ENCODE measurements around the gene IFNA17. TPM values are rescaled to one million over a fixed set of nuclear protein-coding genes. Genes with fewer than 3 reads are reported as not detected.
"Not testable (repeated sequence)": the region's sequence is repeated elsewhere in the genome, so short reads cannot be mapped to it uniquely, and the experiment has no call there.

Gene IFNA17
- total RNA-seq, 4 donors from 2014 or later, result not detected

- H3K36me3 ChIP-seq, result no peaks in the 10 kb centered on the region
- no peak overlapping the region for H3K27ac ChIP-seq
- no peak for DNase-seq
- H3K4me1 ChIP-seq, result no peaks in the 10 kb centered on the region
- intact Hi-C loops (cut with DNase I), result no loop called here
- TF ChIP-seq POLR2A (IDR thresholded peaks at IDR 0.05) (no peak), CTCF (IDR thresholded peaks at IDR 0.05) (no peak)
- no peaks in the 10 kb centered on the region for H3K9me3 ChIP-seq
- no peaks in the 10 kb centered on the region for H3K27me3 ChIP-seq
- no peak overlapping the region for H3K4me3 ChIP-seq
Observed at GRCh38 chr9:21205204-21205603, 22.8 kb downstream of the IFNA17 start.

GRCh38 chr9:21202105-21202504 is 25.9 kb downstream of the IFNA17 start, which contains the start of gene IFNA7:
TSS of gene IFNA7 (minus strand) at chr9:21202205. CDS start at chr9:21202165, 40 bp downstream.
- H3K27ac ChIP-seq; H3K9me3 ChIP-seq; H3K27me3 ChIP-seq; intact Hi-C loops (cut with DNase I); H3K36me3 ChIP-seq; H3K4me1 ChIP-seq; DNase-seq; H3K4me3 ChIP-seq: not testable (repeated sequence)
- WGBS, 2 donors, result 57 to 63% methylated on average over 4 of the region's 4 CpGs

GRCh38 chr9:21194867-21195776 is 32.9 kb downstream of the IFNA17 start:
- peak in 4 of 6 experiments; percentile 24 to 52 (median 48) for TF ChIP-seq CTCF (IDR thresholded peaks at IDR 0.05)
- H3K4me1 ChIP-seq; H3K27ac ChIP-seq; H3K9me3 ChIP-seq; DNase-seq; H3K4me3 ChIP-seq; intact Hi-C loops (cut with DNase I); H3K36me3 ChIP-seq; H3K27me3 ChIP-seq: not testable (repeated sequence)
- WGBS, 2 donors, result 30 to 35% methylated on average over 6 of the region's 6 CpGs

GRCh38 chr9:21187487-21187886 is 40.5 kb downstream of the IFNA17 start, which contains the start of gene IFNA4:
TSS of gene IFNA4 (minus strand) at chr9:21187587. CDS start at chr9:21187531, 56 bp downstream.
- H3K9me3 ChIP-seq; H3K27ac ChIP-seq; DNase-seq; H3K36me3 ChIP-seq; H3K4me1 ChIP-seq; H3K27me3 ChIP-seq; intact Hi-C loops (cut with DNase I); H3K4me3 ChIP-seq: not testable (repeated sequence)
- WGBS, 2 donors, result 73 to 85% methylated on average over 3 of the region's 3 CpGs

- not testable (repeated sequence) for H3K4me3 ChIP-seq
- WGBS, 2 donors, result 38 to 47% methylated on average over 4 of the region's 4 CpGs
Observed at GRCh38 chr9:21182810-21183736, 44.9 kb downstream of the IFNA17 start.

More at GRCh38 chr9:21182810-21183736, 44.9 kb downstream of the IFNA17 start:
- H3K4me1 ChIP-seq; H3K9me3 ChIP-seq; DNase-seq; H3K36me3 ChIP-seq; intact Hi-C loops (cut with DNase I); H3K27ac ChIP-seq; H3K27me3 ChIP-seq: not testable (repeated sequence)
- peak in 2 of 6 experiments; percentile 19 to 30 for TF ChIP-seq CTCF (IDR thresholded peaks at IDR 0.05)

Other genes with a start within 250 kb of the IFNA17 start
- 1 to 10 TPM in 3 of 4 donors, under 1 TPM in 1; 0.97 to 3.8 (median 2.5) TPM for gene HACD4, start 196.6 kb downstream of the IFNA17 start, total RNA-seq
- gene IFNB1, start 150.3 kb downstream of the IFNA17 start, total RNA-seq, result not detected
- not detected for gene IFNW1, start 86.4 kb downstream of the IFNA17 start, total RNA-seq
- not detected for gene IFNA21, start 61.6 kb downstream of the IFNA17 start, total RNA-seq
- gene IFNA4, start 40.6 kb downstream of the IFNA17 start, total RNA-seq, result not detected
- not detected for gene IFNA7, start 26.0 kb downstream of the IFNA17 start, total RNA-seq
- gene IFNA10, start 21.1 kb downstream of the IFNA17 start, total RNA-seq, result not detected
- not detected for gene IFNA16, start 10.9 kb downstream of the IFNA17 start, total RNA-seq
- not detected for gene IFNA14, start 11.8 kb upstream of the IFNA17 start, total RNA-seq
- not detected for gene IFNA5, start 77.1 kb upstream of the IFNA17 start, total RNA-seq
- gene KLHL9, start 107.2 kb upstream of the IFNA17 start, total RNA-seq, result 10 to 100 TPM in 3 of 4 donors, 1 to 10 TPM in 1; 6.6 to 21.2 (median 13.5) TPM
- gene IFNA6, start 122.7 kb upstream of the IFNA17 start, total RNA-seq, result not detected
- gene IFNA13, start 139.8 kb upstream of the IFNA17 start, total RNA-seq, result not detected
- gene IFNA2, start 157.2 kb upstream of the IFNA17 start, total RNA-seq, result not detected
- not detected for gene IFNA8, start 180.9 kb upstream of the IFNA17 start, total RNA-seq
- not detected for gene IFNA1, start 212.2 kb upstream of the IFNA17 start, total RNA-seq